ENCODE results near the gene PTPRT.

GRCh38 chr20:42376131-42376530, 813.6 kb downstream of the PTPRT start:
- TF ChIP-seq, protein P1, sequence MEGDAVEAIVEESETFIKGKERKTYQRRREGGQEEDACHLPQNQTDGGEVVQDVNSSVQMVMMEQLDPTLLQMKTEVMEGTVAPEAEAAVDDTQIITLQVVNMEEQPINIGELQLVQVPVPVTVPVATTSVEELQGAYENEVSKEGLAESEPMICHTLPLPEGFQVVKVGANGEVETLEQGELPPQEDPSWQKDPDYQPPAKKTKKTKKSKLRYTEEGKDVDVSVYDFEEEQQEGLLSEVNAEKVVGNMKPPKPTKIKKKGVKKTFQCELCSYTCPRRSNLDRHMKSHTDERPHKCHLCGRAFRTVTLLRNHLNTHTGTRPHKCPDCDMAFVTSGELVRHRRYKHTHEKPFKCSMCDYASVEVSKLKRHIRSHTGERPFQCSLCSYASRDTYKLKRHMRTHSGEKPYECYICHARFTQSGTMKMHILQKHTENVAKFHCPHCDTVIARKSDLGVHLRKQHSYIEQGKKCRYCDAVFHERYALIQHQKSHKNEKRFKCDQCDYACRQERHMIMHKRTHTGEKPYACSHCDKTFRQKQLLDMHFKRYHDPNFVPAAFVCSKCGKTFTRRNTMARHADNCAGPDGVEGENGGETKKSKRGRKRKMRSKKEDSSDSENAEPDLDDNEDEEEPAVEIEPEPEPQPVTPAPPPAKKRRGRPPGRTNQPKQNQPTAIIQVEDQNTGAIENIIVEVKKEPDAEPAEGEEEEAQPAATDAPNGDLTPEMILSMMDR (IDR thresholded peaks at IDR 0.05) = no peak
- no peak for TF ChIP-seq ZFX (IDR thresholded peaks at IDR 0.05; ENCODE audit: borderline replicate concordance)

All from 22Rv1 (cell line).